Fibroblast of villous mesenchyme (primary cell): Measurements from ENCODE around the gene RSPH3. TPM values are rescaled to one million over a fixed set of nuclear protein-coding genes. Genes with fewer than 3 reads are reported as not detected.
"Not testable (repeated sequence)": the region's sequence is repeated elsewhere in the genome, so short reads cannot be mapped to it uniquely, and the experiment has no call there.

Source experiments
- DNase-seq: peaks from one replicate; pipeline ENCODE4 v3.0.0-alpha.2; 2010; ENCODE audit warnings: low read depth
- H3K4me3 ChIP-seq: 2 replicates; pipeline ENCODE4 v1.5.1; 2011; ENCODE audit warnings: low read depth, mild to moderate bottlenecking, low read length
- total RNA-seq: library from RNA; depleted of rRNA; stranded (reverse); fragments of >200 nt; gene quantifications from 2 replicates; pipeline ENCODE4 v1.2.3, GENCODE V29; 2012
- TF ChIP-seq, protein P1 (sequence below): IDR thresholded peaks from 2 replicates; pipeline ENCODE4 v1.5.1; 2012; ENCODE audit warnings: low read depth, mild to moderate bottlenecking, low read length; ENCODE audit not compliant: insufficient read depth

Gene RSPH3
- total RNA-seq, 1 donor, result 6.0 TPM

DNA sequence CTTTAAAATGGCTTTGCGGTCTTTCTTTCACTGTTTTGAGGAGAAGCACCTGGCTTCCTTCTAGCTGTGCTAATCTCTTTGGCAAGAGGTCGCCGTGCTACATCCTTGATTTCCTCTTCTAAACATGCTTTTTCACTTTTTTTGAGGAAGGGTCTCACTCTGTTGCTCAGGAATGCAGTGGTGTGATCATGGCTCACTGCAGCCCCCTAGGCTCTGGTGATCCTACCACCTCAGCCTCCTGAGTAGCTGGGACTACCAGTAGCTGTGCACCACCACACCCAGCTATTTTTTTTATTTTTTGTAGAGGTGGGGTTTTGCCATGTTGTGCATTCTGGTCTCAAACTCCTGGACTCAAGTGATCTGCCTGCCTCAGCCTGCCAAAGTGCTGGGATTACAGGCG is 40.5 kb downstream of the RSPH3 start:
- TF ChIP-seq, protein P1, sequence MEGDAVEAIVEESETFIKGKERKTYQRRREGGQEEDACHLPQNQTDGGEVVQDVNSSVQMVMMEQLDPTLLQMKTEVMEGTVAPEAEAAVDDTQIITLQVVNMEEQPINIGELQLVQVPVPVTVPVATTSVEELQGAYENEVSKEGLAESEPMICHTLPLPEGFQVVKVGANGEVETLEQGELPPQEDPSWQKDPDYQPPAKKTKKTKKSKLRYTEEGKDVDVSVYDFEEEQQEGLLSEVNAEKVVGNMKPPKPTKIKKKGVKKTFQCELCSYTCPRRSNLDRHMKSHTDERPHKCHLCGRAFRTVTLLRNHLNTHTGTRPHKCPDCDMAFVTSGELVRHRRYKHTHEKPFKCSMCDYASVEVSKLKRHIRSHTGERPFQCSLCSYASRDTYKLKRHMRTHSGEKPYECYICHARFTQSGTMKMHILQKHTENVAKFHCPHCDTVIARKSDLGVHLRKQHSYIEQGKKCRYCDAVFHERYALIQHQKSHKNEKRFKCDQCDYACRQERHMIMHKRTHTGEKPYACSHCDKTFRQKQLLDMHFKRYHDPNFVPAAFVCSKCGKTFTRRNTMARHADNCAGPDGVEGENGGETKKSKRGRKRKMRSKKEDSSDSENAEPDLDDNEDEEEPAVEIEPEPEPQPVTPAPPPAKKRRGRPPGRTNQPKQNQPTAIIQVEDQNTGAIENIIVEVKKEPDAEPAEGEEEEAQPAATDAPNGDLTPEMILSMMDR, result no peak
- H3K4me3 ChIP-seq, result no peak overlapping the region
- DNase-seq, result peak; percentile 18

DNA sequence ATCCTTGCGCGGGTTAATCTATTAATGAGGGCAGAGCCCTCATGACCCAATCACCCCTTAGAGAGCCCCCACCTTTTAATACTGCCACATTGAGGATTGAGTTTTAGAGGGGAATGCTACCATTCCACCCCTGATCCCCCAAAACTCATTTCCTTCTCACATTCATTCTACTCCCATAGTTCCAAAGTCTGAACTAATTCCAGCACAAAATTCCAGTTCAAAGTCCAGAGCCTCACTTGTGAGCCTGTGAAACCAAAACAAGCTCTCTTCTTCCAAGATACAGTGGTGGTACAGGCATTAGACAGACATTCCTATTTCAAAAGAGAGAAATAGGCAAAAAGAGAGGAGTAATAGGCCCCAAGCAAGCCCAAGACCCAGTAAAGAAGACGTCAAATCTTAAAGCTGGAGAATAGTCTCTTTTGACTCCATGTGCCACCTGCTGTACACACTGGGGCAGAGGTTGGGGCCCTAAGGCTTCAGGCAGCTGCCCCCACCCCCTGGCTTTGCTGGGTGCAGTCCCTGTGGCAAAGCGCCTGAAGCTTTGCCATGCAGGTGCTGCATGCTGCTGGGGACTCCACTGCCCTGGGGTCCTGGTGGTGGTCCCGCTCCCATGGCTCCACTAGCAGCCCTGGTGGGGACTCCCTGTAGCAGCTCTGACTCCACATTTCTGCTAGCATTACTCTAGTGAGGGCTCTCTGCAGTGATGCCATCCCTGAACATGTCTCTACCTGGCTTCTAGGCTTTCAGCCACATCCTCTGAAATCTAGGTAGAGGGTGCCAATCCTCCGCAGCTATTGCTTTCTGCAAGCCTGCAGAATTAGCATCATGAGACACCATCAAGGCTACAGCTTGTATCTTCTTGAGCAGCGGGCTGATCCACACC is 41.3 kb downstream of the RSPH3 start:
- no peak for DNase-seq
- no peak overlapping the region for H3K4me3 ChIP-seq
- TF ChIP-seq, protein P1, result peak; percentile 17

DNA sequence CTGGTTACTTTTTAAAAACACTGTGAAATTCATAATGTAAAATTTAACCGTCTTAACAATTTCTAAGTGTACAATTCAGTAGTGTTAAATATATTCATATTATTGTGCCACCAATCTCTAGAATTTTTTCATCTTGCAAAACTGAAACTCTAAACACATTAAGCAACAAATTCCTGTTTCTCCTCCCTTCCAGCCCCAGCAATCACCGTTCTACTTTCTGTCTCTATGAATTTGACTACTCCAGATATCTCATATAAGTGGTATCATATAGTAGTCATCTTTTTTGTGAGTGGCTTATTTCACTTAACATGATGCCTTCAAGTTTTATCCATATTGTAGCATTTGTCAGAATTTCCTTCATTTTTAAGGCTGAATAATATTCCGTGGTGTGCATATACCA is 44.7 kb downstream of the RSPH3 start:
- no peak for DNase-seq
- TF ChIP-seq, protein P1, result no peak
- no peak overlapping the region for H3K4me3 ChIP-seq

DNA sequence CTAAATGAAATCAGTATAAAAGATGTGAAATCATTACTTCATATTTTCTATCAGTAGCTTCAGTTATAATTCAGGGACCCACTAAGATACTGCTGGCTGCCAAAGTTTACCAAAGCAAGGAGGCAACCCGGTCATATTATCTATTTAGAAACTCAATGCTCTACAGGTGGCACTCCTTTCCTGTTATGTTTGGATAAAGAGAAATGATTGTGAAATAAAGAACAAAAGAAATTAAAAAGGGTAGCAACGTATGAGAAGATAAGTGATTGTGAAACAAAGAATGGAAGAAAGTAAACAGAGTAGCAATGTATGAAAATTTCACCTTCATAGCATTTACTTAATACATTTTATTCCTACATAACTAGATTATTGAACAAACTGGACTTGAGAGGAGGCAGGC is 45.2 kb downstream of the RSPH3 start:
- TF ChIP-seq, protein P1, result no peak
- no peak for DNase-seq
- no peak overlapping the region for H3K4me3 ChIP-seq

DNA sequence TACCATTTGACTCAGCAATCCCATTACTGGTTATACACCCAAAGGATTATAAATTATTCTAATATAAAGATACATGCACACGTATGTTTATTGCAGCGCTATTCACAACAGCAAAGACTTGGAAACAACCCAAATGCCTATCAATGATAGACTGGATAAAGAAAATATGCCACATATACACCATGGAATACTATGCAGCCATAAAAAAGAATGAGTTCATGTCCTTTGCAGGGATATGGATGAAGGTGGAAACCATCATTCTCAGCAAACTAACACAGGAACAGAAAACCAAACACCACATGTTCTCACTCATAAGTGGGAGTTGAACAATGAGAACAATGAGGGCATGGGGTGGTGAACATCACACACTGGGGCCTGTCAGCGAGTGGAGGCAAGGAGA is 48.0 kb downstream of the RSPH3 start:
- H3K4me3 ChIP-seq, result not testable (repeated sequence)

DNA sequence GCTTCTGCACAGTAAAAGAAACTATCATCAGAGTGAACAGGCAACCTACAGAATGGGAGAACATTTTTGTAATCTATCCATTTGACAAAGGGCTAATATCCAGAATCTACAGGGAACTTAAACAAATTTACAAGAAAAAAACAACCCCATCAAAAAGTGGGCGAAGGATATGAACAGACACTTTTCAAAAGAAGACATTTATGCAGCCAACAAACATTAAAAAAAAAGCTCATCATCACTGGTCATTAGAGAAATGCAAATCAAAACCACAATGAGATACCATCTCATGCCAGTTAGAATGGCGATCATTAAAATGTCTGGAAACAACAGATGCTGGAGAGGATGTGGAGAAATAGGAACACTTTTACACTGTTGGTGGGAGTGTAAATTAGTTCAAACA is 48.4 kb downstream of the RSPH3 start:
- DNase-seq, H3K4me3 ChIP-seq: not testable (repeated sequence)

More for the DNA sequence above, 48.0 kb downstream of the RSPH3 start:
- DNase-seq, result not testable (repeated sequence)

DNA sequence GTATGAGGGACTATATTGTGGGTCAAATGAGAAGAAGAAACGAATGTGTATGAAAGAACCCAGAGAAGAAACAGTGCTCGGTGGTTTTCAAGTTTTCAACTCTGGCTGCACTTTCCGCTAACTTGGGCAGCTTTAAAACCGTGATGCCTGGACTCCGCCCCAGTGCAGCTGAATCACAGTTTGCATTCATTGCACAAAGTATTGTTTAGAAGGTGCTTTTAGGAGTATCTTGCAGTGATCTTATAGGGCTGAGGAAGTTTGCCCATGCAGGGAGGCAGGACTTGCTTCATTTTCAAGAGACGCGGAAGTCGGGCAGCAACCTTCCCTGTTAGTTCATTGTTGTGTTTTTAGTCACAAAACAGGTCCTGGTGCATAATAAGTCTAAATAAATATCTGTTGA is 52.7 kb downstream of the RSPH3 start:
- H3K4me3 ChIP-seq, result no peak overlapping the region
- DNase-seq, result no peak
- TF ChIP-seq, protein P1, result no peak

DNA sequence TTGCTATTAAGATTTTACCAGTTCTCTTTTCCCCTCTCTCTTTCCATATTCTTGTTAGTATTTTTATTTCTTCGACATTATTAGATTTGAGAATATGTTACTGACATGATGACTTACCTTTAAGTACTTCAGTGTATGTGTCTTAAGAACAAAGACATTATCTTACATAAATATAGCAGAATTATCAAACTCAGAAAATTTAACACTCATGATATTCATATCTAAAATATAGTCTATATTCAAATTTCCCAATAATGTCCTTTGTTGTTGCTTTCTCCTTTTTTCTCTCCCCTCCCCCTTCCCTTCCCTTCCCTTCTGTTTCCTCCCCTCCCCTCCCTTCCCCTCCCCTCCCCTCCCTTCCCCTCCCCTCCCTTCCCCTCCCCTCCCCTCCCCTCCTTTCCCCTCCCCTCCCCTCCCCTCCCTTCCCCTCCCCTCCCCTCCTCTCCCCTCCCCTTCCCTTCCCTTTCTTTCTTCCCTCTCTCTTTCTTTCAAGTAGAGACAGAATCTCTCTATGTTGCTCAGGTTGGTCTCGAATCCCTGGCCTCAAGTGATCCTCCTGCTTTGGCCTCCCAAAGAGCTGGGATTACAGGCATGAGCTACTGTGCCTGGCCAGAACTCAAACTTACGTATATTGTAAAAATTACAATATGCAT is 56.5 kb downstream of the RSPH3 start:
- H3K4me3 ChIP-seq, result no peak overlapping the region
- TF ChIP-seq, protein P1, result no peak
- no peak for DNase-seq
